Measurements from ENCODE around the gene ARMH2.
"Not testable (repeated sequence)": the region's sequence is repeated elsewhere in the genome, so short reads cannot be mapped to it uniquely, and the experiment has no call there.

ARMH2 gene

DNA sequence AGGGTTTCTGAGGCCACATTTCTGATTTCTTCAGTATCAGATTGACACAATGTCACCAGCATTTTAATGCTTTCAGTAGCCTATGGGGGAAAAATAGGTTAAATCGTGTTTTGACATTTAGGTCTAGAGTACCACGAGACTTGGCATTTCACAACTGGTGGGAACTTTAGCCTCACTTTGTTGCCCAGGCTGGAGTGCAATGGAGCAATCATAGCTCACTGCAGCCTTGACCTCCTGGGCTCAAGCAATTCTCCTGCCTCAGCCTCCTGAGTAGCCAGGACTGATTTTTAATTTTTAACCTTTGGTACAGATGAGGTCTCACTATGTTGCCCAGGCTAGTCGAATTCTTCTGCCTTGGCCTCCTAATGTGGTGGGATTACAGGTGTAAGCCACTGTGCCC, 11.0 kb upstream of the ARMH2 start:
- DNase-seq = no peak

DNA sequence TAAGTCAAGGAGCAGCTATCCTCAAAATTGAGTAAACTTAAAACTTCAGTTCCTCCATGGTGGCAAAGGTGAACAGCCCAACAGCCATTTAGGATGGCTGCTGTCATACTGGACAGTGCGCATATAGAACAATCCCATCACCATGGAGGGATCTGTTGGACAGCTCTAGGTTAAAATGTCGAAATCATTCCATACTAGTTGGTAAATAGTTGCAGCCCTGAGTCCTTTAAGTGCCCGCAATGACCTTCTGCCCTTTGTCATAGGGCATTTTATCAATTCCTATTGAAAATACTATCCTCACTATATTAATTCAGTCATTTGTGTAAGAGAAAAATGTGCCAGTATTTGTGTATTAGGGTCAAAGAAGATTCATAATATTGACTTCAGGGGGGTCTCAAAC, 8.9 kb upstream of the ARMH2 start:
- no peak for DNase-seq

DNA sequence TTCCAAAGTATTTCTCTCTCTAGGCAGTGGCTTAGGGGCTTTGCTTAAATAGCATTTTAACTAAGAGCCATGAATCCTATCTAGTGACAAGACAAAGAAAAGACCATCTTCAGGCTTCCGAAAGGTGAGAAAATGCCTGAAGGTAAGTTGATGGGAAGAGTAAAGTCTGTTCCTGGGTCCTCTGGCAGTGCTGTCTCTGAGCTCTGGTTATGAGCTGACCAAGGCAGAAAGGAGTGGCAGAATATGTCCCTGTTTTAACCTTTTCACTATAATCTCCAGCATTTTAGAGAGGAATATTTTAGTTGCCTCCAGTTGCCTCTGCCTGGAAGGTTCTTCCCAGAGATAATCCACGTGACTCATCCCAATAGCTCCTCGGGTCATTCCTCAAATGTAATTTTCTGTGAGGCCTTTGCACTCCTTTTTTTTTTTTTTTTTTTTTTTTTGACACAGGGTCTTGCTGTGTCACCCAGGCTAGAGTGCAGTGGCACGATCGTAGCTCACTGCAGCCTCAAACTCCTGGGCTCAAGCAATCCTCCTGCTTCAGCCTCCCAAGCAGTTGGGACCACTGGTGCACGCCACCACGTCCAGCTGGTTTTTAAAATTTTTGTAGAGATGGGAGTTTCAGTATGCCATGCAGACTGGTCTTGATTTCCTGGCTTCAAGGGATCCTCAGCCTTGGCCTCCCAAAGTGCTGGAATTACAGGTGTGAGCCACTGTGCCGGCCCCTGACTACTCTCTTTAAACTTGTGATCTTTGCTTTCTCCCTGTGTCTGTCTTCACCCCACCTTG, 3.7 kb upstream of the ARMH2 start:
- no peak for DNase-seq

DNA sequence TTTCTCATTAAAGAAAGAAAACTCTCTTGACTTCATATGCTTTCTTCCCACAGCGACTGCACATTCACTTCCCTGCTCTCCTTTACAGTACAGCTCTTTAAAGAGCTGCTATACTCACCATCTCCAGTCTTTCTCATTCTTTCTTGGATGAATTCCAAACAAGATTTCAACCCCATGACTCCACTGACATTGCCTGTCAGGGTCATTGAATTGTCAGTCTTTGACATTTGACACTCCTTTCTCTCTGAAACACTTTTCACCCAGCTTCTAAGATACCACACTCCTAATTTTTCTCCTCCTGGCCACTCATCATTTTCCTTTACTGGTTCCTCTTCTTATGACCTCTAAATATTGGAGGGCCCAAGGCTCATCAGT, 811 bp upstream of the ARMH2 start:
- no peak for DNase-seq

DNA sequence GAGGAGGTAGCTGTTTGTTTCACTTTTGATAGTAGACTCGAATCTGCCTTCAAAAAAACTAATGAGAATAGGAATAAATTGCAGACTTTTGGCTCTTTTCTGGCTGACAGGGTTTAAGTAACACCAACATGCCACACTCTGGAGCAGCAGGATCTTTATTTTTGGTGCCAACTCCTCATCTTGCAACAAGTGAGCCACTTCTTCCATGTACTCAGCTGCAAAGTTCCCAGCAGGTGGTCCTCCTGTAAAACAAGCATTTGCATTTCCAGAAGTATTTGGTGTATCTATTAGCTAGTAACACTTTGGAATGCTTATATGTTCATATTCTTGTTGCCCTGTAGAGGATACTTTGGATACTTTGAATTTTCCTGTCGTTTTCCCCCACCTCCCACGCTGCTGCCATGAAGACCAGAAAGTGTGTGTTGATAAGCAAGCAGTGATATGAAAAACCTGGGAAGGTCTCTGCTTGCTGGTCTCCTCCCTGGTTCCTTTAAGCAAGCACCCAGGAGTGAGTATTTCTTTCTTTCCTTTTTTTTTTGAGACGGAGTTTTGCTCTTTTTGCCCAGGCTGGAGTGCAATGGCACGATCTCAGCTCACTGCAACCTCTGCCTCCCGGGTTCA, 1.0 kb downstream of the ARMH2 start:
- no peak for DNase-seq

DNA sequence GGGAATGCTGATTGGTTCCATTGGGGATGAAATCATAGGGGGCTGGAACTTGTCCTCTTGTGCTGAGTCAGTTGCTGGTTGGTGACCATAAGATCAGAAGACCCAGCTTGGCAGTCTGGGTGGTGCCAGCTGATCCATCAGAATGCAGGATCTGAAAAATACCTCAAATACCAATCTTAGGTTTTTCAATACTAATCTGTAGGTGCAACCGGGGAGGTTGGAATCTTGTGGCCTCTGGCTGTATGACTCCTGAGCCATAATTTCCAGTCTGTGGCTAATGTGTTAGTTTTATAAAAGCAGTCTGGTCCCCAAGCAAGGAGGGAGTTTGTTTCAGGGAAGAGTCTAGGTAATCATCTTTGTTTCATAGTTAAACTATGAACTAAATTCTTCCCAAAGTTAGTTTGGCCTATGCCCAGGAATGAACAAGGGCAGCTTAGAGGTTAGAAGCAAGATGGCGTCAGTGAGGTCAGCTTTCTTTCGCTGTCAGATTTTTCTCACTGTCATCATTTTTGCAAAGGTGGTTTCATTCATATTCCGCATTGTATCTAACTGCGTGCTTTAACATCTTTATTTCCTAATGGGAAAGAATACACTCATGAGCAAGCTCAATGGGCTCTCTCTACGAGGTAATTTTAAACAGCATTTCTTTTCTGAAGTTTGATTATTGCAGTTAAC, 2.0 kb downstream of the ARMH2 start:
- no peak for DNase-seq

DNA sequence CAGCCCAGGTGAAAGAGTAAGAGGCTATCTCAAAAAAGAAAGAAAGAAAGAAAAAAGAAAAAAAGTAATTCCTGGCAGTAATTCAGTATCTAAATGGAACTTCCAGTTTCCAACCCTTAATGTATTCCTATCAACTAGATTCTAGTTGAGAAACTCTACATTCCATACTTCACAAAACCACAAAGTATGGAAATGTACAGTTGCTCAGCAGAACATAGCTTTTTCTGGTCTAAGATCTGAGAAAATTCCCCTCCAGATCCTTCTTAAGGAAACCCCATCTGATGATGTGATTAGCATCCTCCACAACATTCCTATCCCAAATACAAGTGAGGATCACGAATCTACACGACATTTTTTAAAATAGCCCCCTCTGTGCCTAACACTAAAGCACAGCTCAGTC, 3.6 kb downstream of the ARMH2 start:
- DNase-seq = no peak

DNA sequence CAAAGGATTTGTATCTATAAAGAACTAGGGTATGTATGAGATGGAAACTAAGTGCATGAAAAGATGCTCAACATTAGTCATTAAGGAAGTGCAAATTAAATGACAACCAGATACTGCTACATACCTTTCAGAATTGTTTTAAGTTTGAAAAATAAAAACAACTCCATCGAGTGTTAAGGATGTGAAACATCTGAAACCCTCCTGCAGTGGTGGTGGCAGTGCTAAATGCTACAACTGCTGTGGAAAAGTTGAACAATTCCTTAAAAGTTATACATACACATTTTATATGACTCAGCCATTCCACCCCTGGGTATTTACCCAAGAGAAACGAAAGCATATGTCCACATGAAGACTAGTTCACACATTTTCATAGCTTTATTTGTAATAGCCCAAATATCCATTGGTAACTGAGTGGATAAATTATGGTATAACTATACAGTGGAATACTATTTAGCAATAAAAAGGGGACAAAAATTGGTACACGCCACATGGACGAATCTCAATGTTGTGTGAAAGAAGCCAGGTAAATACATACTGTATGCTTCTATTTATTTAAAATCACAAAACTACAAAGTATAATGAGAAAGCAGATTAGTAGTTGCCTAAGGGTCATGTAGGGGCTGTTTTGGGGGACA, 10.6 kb downstream of the ARMH2 start:
- DNase-seq = no peak

DNA sequence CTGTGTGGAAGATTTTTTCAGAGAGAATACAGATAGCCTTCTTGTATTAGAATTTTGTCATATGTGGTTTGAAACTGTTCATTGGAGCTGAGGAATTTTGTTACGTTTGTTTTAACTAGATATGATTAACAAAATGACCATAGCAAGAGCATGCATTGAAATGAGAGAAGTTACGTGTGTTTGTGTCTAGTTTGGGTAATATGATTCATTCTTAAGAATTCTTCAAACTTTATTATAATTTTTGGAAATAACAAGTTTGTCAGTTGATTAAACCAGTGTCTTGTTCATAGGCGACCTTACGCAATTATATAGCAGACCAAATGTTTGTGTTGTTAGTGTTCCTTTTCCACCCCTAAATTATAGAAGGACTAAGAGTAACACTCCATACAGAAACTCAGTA, 18.5 kb downstream of the ARMH2 start:
- DNase-seq = no peak

DNA sequence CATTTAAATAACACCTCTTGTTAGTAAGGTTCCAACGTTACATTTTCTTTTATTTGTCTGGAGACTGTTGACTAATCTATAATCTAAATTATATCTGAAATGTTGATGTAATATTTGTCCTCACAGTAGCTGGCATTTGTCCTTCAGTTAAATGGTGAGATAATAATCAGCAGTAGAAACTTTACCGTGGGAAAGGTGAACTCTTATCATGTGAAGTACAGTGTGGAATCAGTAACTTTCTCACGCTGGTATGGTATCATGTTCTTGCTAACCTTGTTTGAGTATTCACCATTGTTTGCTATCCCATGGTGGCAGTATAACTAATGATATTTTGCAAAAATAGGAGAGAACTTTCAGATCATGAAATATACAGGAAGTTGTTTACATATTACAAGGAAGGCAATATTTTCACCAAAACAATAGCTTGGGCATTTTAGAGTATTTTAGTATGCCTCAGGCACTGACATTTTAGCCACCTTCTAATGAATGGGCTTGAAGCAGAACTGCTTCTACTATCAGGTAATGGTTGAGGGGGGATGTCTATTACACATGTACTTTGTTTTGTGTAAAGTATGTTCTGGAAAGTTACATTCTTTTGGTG, 19.2 kb downstream of the ARMH2 start:
- no peak for DNase-seq

DNA sequence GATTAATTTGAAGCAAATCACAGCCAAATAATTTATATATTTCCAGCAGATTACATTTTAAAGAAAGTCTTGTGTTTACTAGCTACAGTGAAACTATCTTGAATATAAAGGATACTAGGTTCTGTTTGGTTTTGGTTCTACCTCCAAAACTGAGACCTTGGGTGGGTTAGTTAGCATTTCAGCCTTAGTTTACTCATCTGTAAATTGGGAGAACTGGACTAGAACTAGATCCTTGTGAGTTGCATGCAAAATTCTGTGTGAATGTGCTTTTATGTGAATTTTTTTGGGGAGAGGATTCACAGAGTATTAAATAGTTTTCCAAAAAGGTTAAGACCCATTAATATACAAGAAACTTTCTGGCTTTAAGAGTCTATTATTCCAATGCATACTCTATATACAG, 19.8 kb downstream of the ARMH2 start:
- DNase-seq = no peak

DNA sequence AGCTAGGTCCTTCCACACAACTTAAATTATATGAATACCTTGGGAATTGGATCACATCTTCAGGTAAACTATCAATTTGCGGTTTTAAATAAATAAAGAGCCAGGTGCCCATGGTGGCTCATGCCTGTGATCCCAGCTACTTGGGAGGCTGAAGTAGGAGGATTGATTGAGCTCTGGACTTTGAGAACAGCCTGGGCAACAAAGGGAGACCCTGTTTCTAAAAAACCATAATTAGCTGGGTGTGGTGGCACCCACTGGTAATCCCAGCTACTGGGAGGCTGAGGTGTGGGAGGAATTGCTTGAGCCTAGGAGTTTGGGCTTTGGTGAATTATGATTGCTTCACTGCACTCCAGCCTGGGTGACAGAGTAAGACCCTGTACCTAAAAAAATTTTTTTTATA, 20.6 kb downstream of the ARMH2 start:
- DNase-seq = no peak

DNA sequence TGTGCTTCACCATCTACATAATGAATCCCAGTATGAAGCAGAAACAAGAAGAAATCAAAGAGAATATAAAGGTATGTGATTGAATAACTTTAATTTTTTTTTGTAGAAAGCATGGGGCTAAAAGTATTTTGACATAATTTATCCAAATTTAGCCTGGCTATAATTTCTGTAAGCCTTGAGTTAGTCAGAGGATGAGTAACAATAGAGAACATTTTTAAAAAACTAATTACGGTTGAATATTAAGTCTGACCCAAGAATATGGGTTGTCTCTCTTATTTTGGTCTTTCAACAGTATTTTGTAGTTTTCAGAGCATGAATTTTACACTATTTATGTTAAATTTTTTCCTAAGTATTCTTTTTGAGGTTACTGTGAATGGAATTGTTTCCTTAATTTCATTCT, 21.5 kb downstream of the ARMH2 start:
- no peak for DNase-seq

DNA sequence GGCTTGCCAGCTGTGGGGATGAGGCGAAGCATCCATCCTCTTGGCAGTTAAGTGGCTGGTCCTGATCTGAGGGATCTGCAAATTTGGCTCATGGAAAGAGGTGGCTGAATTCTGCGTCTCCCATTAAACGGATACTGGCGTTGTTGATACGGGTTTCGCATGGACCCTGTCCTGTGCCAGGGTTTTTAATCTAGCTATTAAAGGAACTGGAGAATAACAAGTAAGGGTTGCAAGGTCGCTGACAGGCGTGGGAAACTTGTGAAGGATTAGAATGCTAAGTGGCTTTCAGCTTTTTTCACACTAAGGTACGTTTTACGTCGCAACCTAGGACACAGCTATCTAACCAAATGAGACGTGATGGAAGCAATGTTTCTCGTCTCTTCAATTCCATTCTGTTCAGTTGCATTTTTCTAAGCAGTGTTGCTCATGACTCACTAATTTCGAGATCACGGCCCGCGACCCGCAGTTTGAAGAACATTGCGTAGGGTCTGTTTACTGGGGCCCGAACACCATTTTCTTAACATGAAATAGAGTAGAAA, 23.1 kb downstream of the ARMH2 start:
- DNase-seq = no peak

DNA sequence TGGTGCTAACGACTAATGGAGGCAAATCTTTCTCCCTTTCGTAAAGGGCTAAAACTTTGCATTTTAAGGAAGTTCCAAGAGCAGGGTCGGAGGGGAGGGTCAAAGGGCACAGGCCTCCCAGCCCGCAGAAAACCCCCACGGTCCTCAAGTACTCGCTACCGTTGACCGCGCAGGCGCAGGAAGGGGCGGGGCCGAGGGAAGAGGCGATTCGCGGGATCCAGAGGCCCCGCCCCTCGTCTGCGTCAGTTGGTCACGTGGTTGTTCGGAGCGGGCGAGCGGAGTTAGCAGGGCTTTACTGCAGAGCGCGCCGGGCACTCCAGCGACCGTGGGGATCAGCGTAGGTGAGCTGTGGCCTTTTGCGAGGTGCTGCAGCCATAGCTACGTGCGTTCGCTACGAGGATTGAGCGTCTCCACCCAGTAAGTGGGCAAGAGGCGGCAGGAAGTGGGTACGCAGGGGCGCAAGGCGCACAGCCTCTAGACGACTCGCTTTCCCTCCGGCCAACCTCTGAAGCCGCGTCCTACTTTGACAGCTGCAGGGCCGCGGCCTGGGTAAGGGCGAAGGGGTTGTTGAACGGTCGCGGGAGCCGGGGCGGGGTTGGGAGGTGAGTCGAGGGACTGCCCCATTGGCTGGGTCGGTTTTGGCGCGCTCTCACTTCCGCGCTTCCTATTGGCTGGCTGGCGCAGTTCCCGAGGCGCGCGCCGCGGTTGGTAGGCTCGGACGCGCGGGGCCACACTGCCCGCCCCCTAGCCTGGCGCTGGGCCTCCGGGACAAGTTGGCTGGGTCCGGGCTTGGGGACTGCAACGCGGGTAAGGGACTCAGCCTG, 23.8 kb downstream of the ARMH2 start, which contains the start of gene GMNN:
Gene GMNN, plus strand, starts transcription at position 242 of the 824 bp plus-strand sequence. CDS start 2,310 bp downstream, outside the sequence.
- DNase-seq = peak; percentile 89

DNA sequence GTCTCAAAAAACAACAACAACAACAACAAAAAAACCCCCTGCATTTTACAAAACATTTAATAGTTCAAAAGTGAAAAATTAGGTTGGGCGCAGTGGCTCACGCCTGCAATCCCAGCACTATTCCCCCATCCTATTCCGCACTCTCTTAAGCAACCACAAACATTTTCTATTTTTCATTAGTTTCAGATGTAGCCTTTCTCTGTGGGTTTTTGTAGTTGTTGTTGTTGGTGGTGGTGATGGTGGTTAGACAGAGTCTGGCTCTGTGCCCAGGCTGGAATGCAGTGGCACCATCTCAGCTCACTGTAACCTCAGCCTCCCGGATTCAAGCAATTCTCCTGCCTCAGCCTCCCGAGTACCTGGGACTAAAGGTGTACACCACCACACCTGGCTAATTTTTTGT, 30.4 kb downstream of the ARMH2 start:
- no peak for DNase-seq

DNA sequence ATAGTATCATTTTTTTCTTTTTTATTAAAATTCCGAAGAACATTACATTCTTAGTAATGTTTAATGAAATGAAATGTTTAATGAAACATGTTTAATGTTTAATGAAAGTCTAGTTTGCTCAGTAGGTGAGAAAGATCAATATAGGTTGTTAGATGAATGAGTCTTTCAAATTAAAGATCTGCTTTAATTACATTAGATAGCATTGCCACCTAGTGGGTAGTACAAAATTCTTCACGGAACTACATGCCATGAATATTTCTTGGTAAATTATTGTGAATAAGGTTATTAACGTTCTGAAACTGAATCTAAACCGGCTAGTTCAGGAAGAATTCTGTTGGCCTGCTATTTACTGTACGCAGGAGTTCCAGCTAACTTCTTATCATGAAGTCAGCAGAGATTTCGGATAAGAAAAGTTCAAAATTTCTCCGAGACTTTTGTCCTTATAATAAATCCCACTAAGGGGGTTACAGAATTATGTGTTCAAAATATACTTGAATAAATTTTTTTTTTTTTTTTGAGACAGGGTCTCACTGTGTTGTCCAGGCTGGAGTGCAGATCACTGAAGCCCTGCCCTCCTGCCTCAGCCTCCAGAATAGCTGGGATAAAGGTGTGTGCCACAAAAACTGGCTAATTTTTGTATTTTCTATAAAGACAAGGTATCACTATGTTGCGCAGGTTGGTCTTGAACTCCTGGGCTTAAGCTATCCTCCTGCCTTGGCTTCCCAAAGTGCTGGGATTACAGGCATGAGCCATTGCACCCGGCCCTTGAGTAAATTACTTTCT, 31.8 kb downstream of the ARMH2 start:
- peak; percentile 32 for DNase-seq

DNA sequence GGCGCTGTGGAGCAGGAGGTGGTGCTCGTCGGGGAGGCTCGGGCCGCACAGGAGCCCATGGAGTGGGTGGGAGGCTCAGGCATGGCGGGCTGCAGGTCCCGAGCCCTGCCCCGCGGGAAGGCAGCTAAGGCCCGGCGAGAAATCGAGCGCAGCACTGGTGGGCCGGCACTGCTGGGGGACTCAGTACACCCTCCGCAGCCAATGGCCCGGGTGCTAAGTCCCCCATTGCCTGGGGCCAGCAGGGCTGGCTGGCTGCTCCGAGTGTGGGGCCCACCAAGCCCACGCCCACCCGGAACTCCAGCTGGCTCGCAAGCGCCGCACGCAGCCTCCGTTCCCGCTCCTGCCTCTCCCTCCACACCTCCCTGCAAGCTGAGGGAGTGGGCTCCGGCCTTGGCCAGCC, 32.7 kb downstream of the ARMH2 start:
- DNase-seq = not testable (repeated sequence)

DNA sequence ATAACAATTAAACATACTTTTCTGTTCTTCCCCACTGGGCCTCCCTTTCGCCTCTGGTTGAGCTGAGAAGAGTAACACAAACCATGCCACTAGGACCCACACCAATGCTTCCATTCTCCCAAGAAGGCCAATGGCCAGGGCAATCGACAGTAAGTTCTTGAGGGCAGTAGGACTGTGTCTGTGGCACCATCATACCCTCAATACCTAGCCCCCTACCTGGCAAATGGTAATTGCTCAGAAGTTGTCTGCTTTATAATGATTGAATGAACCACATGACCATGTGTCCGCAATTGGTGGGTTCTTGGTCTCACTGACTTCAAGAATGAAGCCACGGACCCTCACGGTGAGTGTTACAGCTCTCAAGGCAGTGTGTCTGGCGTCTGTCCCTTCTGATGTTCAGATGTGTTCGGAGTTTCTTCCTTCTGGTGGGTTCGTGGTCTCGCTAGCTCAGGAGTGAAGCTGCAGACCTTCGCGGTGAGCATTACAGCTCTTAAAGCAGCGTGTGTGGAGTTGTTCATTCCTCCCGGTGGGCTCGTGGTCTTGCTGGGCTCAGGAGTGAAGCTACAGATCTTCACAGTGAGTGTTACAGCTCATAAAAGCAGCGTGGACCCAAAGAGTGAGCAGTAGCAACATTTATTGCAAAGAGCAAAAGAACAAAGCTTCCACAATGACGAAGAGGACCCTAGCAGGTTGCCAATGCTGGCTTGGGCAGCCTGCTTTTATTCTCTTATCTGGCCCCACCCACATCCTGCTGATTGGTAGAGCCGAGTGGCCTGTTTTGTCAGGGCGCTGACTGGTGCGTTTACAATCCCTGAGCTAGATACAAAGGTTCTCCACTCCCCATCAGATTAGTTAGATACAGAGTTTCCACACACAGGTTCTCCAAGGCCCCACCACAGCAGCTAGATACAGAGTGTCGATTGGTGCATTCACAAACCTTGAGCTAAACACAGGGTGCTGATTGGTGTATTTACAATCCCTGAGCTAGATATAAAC, 33.6 kb downstream of the ARMH2 start:
- not testable (repeated sequence) for DNase-seq

DNA sequence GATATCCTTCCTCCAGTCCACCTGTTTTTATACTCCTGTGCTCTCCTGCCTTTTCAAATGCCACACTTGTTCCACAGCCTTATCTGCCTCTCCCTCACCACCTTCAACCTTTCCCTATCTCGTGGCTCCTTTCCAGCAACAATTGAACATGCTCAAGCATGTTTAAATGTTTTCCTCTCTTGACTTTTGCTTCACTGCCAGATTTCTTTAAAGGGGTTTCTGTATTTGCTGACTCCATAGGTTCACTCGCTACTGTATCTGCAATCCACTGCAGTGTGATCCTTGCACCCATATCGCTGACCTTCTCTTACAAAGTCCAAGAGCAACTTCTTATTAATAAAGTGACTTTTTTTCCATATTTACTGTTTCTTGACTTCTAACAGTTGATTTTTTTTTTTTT, 35.1 kb downstream of the ARMH2 start:
- DNase-seq = no peak

Data from NCI-H1694 treated with DMSO at 0.1 percent for 48 hours (cell line).